GM12873 (cell line): ENCODE measurements around the gene ELN.

Experiments
- TF ChIP-seq, protein P1 (sequence below): IDR thresholded peaks from 2 replicates; pipeline ENCODE4 v1.5.1; 2012; ENCODE audit warnings: low read depth, mild to moderate bottlenecking, moderate library complexity, low read length, control low read depth; ENCODE audit not compliant: insufficient read depth; ENCODE audit errors: missing control alignments

The ELN gene

DNA sequence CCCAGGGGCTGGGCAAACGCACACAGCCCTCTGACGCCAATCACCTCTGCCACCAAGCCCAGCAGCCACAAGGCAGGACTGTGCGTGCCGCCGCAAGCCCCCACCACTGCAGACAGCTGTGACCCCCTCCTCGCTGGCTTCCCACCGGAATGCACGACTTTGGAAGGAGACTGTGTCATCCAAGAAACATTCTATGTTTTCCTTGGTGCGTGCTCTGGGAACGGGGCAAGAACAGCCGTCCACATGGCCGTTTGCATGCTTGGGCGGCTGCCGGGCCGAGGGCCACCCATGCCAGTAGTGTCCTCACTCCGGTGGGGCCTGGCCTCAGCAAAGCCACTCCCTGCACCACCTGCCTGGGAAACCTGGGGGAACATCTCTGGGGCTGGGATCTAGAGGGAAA, 17.6 kb upstream of the ELN start:
- TF ChIP-seq, protein P1, sequence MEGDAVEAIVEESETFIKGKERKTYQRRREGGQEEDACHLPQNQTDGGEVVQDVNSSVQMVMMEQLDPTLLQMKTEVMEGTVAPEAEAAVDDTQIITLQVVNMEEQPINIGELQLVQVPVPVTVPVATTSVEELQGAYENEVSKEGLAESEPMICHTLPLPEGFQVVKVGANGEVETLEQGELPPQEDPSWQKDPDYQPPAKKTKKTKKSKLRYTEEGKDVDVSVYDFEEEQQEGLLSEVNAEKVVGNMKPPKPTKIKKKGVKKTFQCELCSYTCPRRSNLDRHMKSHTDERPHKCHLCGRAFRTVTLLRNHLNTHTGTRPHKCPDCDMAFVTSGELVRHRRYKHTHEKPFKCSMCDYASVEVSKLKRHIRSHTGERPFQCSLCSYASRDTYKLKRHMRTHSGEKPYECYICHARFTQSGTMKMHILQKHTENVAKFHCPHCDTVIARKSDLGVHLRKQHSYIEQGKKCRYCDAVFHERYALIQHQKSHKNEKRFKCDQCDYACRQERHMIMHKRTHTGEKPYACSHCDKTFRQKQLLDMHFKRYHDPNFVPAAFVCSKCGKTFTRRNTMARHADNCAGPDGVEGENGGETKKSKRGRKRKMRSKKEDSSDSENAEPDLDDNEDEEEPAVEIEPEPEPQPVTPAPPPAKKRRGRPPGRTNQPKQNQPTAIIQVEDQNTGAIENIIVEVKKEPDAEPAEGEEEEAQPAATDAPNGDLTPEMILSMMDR = no peak

DNA sequence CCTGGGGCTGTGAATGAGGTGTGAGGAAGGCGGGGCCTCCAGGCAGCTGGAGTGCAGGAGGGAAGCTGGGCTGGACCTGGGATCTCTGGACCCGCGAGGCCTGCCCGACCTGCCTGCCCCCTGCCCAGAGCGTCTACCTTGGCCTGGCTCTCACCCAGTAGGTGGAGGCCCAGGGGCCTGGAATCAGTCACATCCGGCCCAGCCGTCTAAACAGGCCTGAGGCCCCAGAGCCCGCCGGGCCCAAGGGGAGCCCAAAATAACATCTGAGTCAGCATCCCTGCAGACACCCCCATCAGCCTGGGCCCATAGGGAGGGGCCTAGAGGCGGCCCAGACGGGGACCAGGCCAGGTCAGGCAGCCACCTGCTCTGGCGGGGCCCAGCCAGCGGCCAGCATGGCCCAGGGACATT, 15.1 kb upstream of the ELN start:
- TF ChIP-seq, protein P1 = no peak

DNA sequence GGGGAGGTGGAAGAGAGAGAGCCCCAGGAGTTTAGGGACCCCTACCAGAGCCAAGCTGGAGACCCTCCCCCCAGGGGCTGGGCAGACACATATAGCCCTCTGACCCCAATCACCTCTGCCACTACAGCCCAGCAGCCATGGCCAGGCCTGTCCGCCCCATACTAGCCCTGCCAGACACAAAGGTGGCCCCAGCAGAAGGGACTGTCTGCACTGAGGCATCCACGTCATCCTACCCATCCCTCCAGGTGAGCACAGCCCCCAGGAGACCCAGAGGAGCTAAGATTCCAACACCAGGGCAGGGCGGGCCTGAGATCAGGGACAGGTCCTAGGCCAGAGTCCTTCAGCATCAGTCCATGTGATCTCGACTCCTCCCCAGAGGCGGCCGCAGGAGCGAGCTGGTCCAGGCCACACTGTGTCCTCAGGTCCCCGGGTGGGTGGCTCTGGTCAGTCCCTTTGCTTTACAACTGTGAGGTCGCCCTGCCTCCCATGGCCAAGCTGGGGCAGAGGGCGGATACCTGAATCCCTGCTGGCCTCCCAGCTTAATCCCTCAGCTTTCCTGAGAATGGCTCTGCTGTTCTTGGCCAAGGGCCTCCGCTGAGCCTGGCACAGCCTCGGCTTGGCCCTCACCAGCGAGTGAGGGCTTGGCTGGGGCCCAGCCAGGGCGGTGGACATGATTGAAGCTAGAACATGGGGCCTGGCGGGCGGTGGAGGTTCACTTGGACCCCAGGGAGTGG, 14.3 kb upstream of the ELN start:
- TF ChIP-seq, protein P1 = no peak

DNA sequence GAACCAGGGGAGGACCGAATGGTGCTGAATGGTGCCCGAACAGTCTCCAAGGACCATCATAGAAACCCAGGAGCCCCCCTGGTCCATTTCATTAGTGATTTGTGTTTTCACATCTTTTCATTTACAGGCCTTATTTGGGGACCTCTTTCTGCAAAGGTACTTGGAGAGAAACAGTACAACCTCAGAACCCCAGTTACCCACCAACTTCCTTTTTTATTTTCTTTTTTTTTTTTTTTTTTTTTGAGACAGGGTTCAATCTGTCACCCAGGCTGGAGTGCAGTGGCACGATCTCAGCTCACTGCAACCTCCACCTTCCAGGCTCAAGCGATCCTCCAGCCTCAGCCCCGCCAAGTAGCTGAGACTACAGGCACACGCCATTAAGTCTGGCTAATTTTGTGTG, 13.0 kb upstream of the ELN start:
- TF ChIP-seq, protein P1 = no peak

DNA sequence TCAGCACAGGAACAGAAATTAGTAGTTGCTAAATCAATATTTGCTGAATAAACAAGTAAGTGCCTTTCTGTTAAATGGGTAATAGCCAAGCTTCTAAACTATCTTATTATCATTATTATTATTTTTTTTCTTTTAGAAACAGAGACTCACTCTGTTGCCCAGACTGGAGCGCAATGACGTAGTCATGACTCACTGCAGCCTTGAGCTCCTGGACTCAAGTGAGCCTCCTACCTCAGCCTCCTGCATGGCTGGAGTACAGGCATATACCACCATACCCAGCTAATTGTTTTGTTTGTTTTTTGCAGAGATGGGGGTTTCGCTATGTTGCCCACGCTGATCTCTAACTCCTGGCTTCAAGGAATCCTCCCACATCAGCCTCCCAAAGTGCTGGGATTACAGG, 12.3 kb upstream of the ELN start:
- TF ChIP-seq, protein P1 = no peak

DNA sequence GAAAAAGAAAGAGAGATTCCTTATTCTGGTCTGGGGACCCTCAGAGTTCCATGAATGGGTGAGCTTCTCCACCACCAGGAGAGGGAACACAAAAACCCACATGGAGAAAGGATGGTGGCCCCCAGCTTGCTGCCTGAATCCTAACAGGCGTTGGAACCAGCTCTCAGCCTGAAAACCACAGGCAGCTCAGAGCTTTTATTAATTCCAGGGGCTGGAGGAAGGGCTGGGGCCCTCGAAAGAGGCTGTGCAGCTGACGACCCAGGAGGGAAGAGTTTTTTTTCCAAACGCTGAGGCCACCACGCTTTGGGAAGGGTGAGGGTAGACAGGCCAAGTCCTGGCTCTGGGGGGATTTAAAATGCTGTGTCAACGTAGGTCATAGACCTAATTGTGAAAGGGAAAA, 10.8 kb upstream of the ELN start:
- TF ChIP-seq, protein P1 = no peak

DNA sequence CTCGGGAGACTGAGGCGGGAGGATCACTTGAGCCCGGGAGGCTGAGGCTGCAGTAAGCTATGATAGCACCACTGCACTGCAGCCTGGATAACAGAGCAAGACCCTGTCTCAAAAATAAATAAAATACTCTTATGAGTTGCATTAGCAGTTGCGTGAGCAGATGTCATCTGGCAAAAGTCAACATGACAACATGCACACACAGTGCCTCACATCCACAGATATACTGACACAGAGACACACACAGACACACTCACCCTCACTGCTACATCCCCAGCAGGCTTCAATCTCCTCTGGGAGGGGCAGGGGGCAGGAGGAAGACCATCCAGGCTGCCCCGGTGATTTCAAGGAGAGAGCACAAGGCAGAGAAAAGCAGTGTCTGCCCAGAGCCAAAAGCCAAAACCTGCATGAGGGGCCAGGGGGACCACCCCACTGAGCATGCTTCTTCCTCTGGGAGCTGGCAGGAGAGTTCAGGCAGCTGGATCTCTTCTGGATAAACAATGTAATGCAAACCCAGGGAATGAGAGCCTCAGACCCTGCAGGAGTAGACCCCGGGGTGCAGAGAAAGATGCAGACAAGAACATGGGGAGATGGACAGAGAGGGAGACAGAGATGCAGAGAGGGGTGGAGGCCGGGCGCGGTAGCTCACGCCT, 9.6 kb upstream of the ELN start:
- TF ChIP-seq, protein P1 = no peak
